GM12891 (cell line): ENCODE data around the gene PGAM4.

Experiments
- PAX5 ChIP-seq: IDR thresholded peaks from 2 replicates; pipeline ENCODE4 v1.6.1; 2011; ENCODE audit warnings: low read length, moderate library complexity, mild to moderate bottlenecking; ENCODE audit not compliant: insufficient read depth, severe bottlenecking
- POLR2A ChIP-seq: IDR thresholded peaks from 2 replicates; pipeline ENCODE4 v1.6.1; 2011; ENCODE audit warnings: low read depth, low read length, control low read depth
- POLR2AphosphoS5 ChIP-seq: IDR thresholded peaks from 2 replicates; pipeline ENCODE4 v1.6.1; 2011; ENCODE audit warnings: low read depth, low read length, control low read depth
- POU2F2 ChIP-seq: IDR thresholded peaks from 2 replicates; pipeline ENCODE4 v1.6.1; 2011; ENCODE audit warnings: low read depth, mild to moderate bottlenecking, control low read depth, low read length, moderate library complexity
- TAF1 ChIP-seq: IDR thresholded peaks from 2 replicates; pipeline ENCODE4 v1.6.1; 2011; ENCODE audit warnings: low read depth, low read length, control low read depth

DNA sequence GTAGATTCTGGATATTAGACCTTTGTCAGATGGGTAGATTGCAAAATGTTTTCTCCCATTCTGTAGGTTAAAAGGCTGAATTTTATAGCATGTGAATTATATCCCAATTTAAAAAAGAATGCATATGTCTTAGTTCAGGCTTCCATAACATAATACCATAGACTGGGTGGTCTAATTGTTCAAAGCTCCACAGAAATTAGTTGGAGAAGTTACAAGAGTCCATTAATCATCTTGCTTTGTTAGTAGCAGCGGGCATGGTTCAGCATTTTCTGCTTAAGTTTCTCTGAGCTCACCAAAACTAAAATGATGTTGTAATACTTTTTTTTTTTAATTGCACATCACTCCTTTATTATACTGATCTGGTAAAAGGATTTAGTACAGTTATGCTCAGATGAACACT is 1.8 kb downstream of the PGAM4 start:
- TF ChIP-seq TAF1 (no peak), POLR2AphosphoS5 (no peak), POLR2A (no peak), PAX5 (no peak), POU2F2 (no peak)
